ENCODE results near the gene PRG2.

- TF ChIP-seq EZH2phosphoT487 (IDR thresholded peaks at IDR 0.05; ENCODE audit: low read depth) (no peak), CTCF (IDR thresholded peaks at IDR 0.05; ENCODE audit: low read depth, low read length) (no peak)
Measured at GRCh38 chr11:57391539-57391938, 1.1 kb upstream of the PRG2 start.
